HEK293T (cell line): Measurements from ENCODE around the gene CADM1.

Experiments used
- CTCF ChIA-PET: fragments of 350-600 bp; formaldehyde crosslinking; extraction: SDS; loops from one replicate; lab custom pipeline; 2021; ENCODE audit warnings: antibody characterized with exemption, inconsistent platforms; lab: Yijun Ruan, JAX
- POLR2A ChIA-PET: fragments of 350-600 bp; formaldehyde crosslinking; extraction: SDS; loops from one replicate; lab custom pipeline; 2020; ENCODE audit warnings: antibody characterized with exemption, inconsistent platforms; lab: Yijun Ruan, JAX
- DNase-seq: peaks from one replicate; pipeline ENCODE4 v3.0.0; 2012; ENCODE audit warnings: mixed read lengths; ENCODE audit errors: extremely low spot score
- ARNT ChIP-seq: fragments of 450-650 bp; IDR thresholded peaks from 2 replicates; pipeline ENCODE4 v1.6.1; 2017; ENCODE audit warnings: mild to moderate bottlenecking
- BHLHE40 ChIP-seq: fragments of 450-650 bp; IDR thresholded peaks from 2 replicates; pipeline ENCODE4 v1.6.1; 2016; ENCODE audit warnings: mild to moderate bottlenecking, moderate library complexity, borderline replicate concordance
- CTBP1 ChIP-seq: fragments of 450-650 bp; IDR thresholded peaks from 2 replicates; pipeline ENCODE4 v1.6.1; 2016; ENCODE audit warnings: borderline replicate concordance
- ELF4 ChIP-seq: fragments of 450-650 bp; IDR thresholded peaks from 2 replicates; pipeline ENCODE4 v1.6.1; 2017; ENCODE audit warnings: antibody characterized with exemption
- FOXA1 ChIP-seq: fragments of 450-650 bp; IDR thresholded peaks from 2 replicates; pipeline ENCODE4 v1.6.1; 2016; ENCODE audit warnings: mild to moderate bottlenecking
- FOXK2 ChIP-seq: fragments of 450-650 bp; IDR thresholded peaks from 2 replicates; pipeline ENCODE4 v1.6.1; 2016; ENCODE audit warnings: mild to moderate bottlenecking
- FOXM1 ChIP-seq: fragments of 450-650 bp; IDR thresholded peaks from 2 replicates; pipeline ENCODE4 v1.6.1; 2017; ENCODE audit warnings: mild to moderate bottlenecking, borderline replicate concordance
- HDGF ChIP-seq: fragments of 450-650 bp; IDR thresholded peaks from 2 replicates; pipeline ENCODE4 v1.6.1; 2017; ENCODE audit warnings: antibody characterized with exemption, borderline replicate concordance
- L3MBTL2 ChIP-seq: fragments of 450-650 bp; conservative IDR thresholded peaks from 2 replicates; pipeline ENCODE4 v1.6.1; 2016; ENCODE audit warnings: mild to moderate bottlenecking
- LEF1 ChIP-seq: fragments of 450-650 bp; IDR thresholded peaks from 2 replicates; pipeline ENCODE4 v1.6.1; 2017; ENCODE audit warnings: mild to moderate bottlenecking, borderline replicate concordance
- NFRKB ChIP-seq: fragments of 450-650 bp; IDR thresholded peaks from 2 replicates; pipeline ENCODE4 v1.6.1; 2016; ENCODE audit warnings: mild to moderate bottlenecking, moderate library complexity
- SP1 ChIP-seq: fragments of 450-650 bp; IDR thresholded peaks from 2 replicates; pipeline ENCODE4 v1.6.1; 2017
- SUZ12 ChIP-seq: fragments of 450-650 bp; IDR thresholded peaks from 2 replicates; pipeline ENCODE4 v1.6.1; 2016; ENCODE audit warnings: mild to moderate bottlenecking
- TARDBP ChIP-seq: fragments of 450-650 bp; IDR thresholded peaks from 2 replicates; pipeline ENCODE4 v1.6.1; 2016
- ZNF384 ChIP-seq: fragments of 450-650 bp; IDR thresholded peaks from 2 replicates; pipeline ENCODE4 v1.6.1; 2016
- TF ChIP-seq, protein P1 (sequence below): fragments of 450-650 bp; IDR thresholded peaks from 2 replicates; pipeline ENCODE4 v1.6.1; 2016

CADM1 gene

GRCh38 chr11:115493488-115493887 lies 10.7 kb downstream of the CADM1 start:
- ChIA-PET CTCF (interaction anchor here (0.7 kb wide), 1 partner anchor 74 kb away, joined by 4 read pairs; no protein-coding TSS in a partner anchor), POLR2A (no interaction called here)
- no peak for DNase-seq
- TF ChIP-seq BHLHE40 (no peak), ZNF384 (no peak), FOXK2 (no peak), ELF4 (no peak), LEF1 (no peak), L3MBTL2 (no peak), TARDBP (no peak), CTBP1 (no peak), SUZ12 (no peak), ARNT (no peak), HDGF (no peak), SP1 (no peak), FOXA1 (no peak)
- TF ChIP-seq, protein P1, sequence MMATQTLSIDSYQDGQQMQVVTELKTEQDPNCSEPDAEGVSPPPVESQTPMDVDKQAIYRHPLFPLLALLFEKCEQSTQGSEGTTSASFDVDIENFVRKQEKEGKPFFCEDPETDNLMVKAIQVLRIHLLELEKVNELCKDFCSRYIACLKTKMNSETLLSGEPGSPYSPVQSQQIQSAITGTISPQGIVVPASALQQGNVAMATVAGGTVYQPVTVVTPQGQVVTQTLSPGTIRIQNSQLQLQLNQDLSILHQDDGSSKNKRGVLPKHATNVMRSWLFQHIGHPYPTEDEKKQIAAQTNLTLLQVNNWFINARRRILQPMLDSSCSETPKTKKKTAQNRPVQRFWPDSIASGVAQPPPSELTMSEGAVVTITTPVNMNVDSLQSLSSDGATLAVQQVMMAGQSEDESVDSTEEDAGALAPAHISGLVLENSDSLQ: no peak

DNA sequence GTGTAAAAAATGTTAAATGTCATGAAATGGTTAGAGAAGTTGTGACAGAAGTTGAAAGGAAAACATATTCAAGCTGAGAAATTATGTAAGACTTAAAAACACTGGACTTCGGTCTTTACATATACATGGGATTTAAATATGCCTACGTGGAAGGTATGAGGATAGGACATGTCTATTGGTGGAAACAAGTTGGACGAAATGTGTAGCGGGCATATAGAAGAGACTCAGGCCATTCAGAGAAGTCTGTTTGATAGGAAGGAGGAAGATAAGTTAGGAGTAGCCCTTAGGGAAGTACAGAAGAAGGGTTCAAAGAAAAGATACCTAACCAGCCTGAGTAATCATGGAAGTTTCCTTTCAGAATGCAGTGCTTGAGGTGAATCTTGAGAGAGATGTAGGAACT lies 14.7 kb downstream of the CADM1 start:
- TF ChIP-seq ELF4 (no peak), HDGF (no peak), BHLHE40 (no peak), CTBP1 (no peak), FOXM1 (no peak), FOXK2 (no peak), ARNT (no peak), LEF1 (no peak), SUZ12 (no peak), FOXA1 (no peak), L3MBTL2 (no peak), SP1 (no peak), NFRKB (no peak)
- CTCF ChIA-PET: no interaction called here

GRCh38 chr11:115488945-115489344 lies 15.3 kb downstream of the CADM1 start:
- CTCF ChIA-PET: interaction anchor here (0.7 kb wide), 1 partner anchor 15 kb away, joined by 3 read pairs; the partner anchor contains the start of gene CADM1
- POLR2A ChIA-PET: no interaction called here
- TF ChIP-seq CTBP1 (no peak), FOXK2 (no peak), SP1 (no peak), NFRKB (no peak), FOXA1 (no peak), TARDBP (no peak), FOXM1 (no peak), ARNT (no peak), LEF1 (no peak), SUZ12 (no peak), BHLHE40 (no peak), HDGF (no peak), L3MBTL2 (no peak)
- TF ChIP-seq, protein P1: no peak
- DNase-seq: no peak

More for the DNA sequence above, 14.7 kb downstream of the CADM1 start:
- no peak for DNase-seq
- POLR2A ChIA-PET: no interaction called here

GRCh38 chr11:115481528-115481927 lies 22.7 kb downstream of the CADM1 start:
- no peak for TF ChIP-seq FOXK2
- TF ChIP-seq SUZ12: no peak
- TF ChIP-seq ARNT: no peak
- no peak for TF ChIP-seq L3MBTL2
- TF ChIP-seq HDGF: no peak
- no peak for TF ChIP-seq FOXA1
- TF ChIP-seq NFRKB: no peak
- TF ChIP-seq LEF1: no peak
- no peak for DNase-seq
- ChIA-PET CTCF (interaction anchor here (0.9 kb wide), 1 partner anchor 87 kb away, joined by 4 read pairs; no protein-coding TSS in a partner anchor), POLR2A (no interaction called here)

DNA sequence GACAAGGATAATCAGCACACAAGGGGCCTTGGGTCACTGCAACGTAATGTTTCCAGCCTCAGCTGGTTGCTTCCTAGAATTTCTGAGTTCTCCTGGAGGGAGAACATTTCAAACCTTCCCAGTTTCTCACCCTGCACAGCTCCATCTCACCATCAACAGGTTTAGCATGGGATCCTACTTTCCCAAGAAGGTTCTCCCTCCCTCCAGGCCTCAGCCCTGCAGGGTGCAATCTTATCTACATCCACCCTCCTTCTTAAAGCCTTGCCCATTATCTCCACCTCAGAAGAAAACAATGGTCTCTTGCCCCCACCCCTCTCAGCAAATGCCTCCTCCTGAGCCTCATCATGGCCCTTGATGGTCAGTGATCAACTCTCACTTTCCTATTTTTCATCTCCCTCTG lies 23.6 kb downstream of the CADM1 start:
- ChIA-PET POLR2A (no interaction called here), CTCF (interaction anchor here (0.5 kb wide), 1 partner anchor 33 kb away, joined by 4 read pairs; no protein-coding TSS in a partner anchor)
- no peak for DNase-seq
- TF ChIP-seq FOXK2: no peak
- TF ChIP-seq FOXA1: no peak
- TF ChIP-seq ZNF384: no peak
- no peak for TF ChIP-seq ARNT
- TF ChIP-seq LEF1: no peak
- no peak for TF ChIP-seq L3MBTL2

DNA sequence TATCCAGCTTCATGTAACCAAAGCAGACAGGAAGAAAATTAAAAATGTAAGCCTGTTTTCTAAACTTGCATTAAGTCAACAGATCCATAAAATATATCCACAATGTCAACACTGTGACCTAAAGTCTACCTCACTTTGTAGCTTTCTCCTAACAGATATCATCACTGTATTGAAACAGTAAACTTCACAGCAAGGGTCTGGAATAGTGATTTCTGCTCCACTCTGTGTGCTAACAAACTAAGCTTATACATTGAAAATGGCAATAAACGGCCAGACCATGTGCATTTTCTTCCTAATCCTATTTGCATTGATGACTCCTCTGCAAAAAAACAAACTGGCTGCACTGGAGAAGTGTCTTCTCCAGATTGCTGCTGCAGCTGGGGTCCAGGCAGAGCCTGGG lies 26.8 kb downstream of the CADM1 start:
- DNase-seq: no peak
- TF ChIP-seq ARNT (no peak), CTBP1 (no peak), FOXK2 (no peak), SUZ12 (no peak), NFRKB (no peak), TARDBP (no peak), ELF4 (no peak), ZNF384 (no peak), HDGF (no peak), LEF1 (no peak), SP1 (no peak), BHLHE40 (no peak), L3MBTL2 (no peak), FOXM1 (no peak), FOXA1 (no peak)
- TF ChIP-seq, protein P1: no peak
- CTCF ChIA-PET: interaction anchor here (0.6 kb wide), 1 partner anchor 23 kb away, joined by 7 read pairs; no protein-coding TSS in a partner anchor
- POLR2A ChIA-PET: no interaction called here
